BJ (cell line): ENCODE measurements around the gene RBBP8NL. TPM values are rescaled to one million over a fixed set of nuclear protein-coding genes. Genes with fewer than 3 reads are reported as not detected.

Experiments used
- CTCF ChIA-PET: fragments of 350-600 bp; formaldehyde crosslinking; extraction: SDS; loops from one replicate; lab custom pipeline; 2021; ENCODE audit warnings: antibody characterized with exemption, inconsistent platforms; lab: Yijun Ruan, JAX
- POLR2A ChIA-PET: fragments of 300-600 bp; sonication (Branson Sonifier 250); formaldehyde crosslinking; extraction: SDS; loops from one replicate; lab custom pipeline; 2021; ENCODE audit warnings: antibody characterized with exemption; lab: Charles Lee
- DNase-seq: peaks from one replicate; pipeline ENCODE4 v3.0.0-alpha.2; 2011; ENCODE audit warnings: low read depth
- H3K27me3 ChIP-seq: 2 replicates; pipeline ENCODE4 v1.6.0; 2011; ENCODE audit warnings: low read length; ENCODE audit not compliant: control insufficient read depth, insufficient read depth
- H3K36me3 ChIP-seq: 2 replicates; pipeline ENCODE4 v1.5.1; 2011; ENCODE audit warnings: low read length; ENCODE audit not compliant: control insufficient read depth, insufficient read depth
- H3K4me3 ChIP-seq: 2 replicates; pipeline ENCODE4 v1.5.1; 2011; ENCODE audit warnings: low read depth, mild to moderate bottlenecking, control low read depth, low read length
- CTCF ChIP-seq: IDR thresholded peaks from 2 replicates; pipeline ENCODE4 v1.5.1; 2011; ENCODE audit warnings: low read depth, mild to moderate bottlenecking, control low read depth, inconsistent platforms, low read length, moderate library complexity; ENCODE audit not compliant: insufficient read depth
- polyA plus RNA-seq: library from polyadenylated mRNA; depleted of rRNA; stranded (reverse); fragments of >200 nt; gene quantifications from 2 replicates; pipeline ENCODE4 v1.2.3, GENCODE V29; 2011

RBBP8NL gene
- polyA plus RNA-seq, 1 experiment: not detected

- no peak for DNase-seq
- Histone ChIP-seq H3K27me3 (no peaks in the 10 kb centered on the region; the same call in 1 of the 2 replicates), H3K4me3 (no peak overlapping the region), H3K36me3 (no peaks in the 10 kb centered on the region)
- no peak for TF ChIP-seq CTCF
- POLR2A ChIA-PET: no interaction called here
- CTCF ChIA-PET: no interaction called here
Observed at GRCh38 chr20:62460678-62461077, 33.3 kb upstream of the RBBP8NL start.

GRCh38 chr20:62459488-62459887 lies 32.1 kb upstream of the RBBP8NL start:
- ChIA-PET CTCF (no interaction called here), POLR2A (no interaction called here)
- no peak for DNase-seq
- Histone ChIP-seq H3K4me3 (no peak overlapping the region), H3K36me3 (no peaks in the 10 kb centered on the region), H3K27me3 (no peaks in the 10 kb centered on the region; the same call in none of the 2 replicates)
- TF ChIP-seq CTCF: no peak

GRCh38 chr20:62458275-62459251 lies 31.2 kb upstream of the RBBP8NL start:
- CTCF ChIA-PET: no interaction called here

GRCh38 chr20:62457831-62458230 lies 30.5 kb upstream of the RBBP8NL start:
- H3K4me3 ChIP-seq: no peak overlapping the region
- CTCF ChIA-PET: no interaction called here
- POLR2A ChIA-PET: no interaction called here
- H3K36me3 ChIP-seq: no peaks in the 10 kb centered on the region
- H3K27me3 ChIP-seq: peaks cover 4% of the 10 kb centered on the region
- no peak for DNase-seq
- no peak for TF ChIP-seq CTCF

More at GRCh38 chr20:62458275-62459251, 31.2 kb upstream of the RBBP8NL start:
- Histone ChIP-seq H3K27me3 (peaks cover 4% of the 10 kb centered on the region), H3K4me3 (no peak overlapping the region), H3K36me3 (no peaks in the 10 kb centered on the region)
- TF ChIP-seq CTCF: no peak
- POLR2A ChIA-PET: no interaction called here
- no peak for DNase-seq

GRCh38 chr20:62457098-62457497 lies 29.8 kb upstream of the RBBP8NL start:
- Histone ChIP-seq H3K27me3 (peaks cover 4% of the 10 kb centered on the region), H3K36me3 (no peaks in the 10 kb centered on the region), H3K4me3 (no peak overlapping the region)
- no peak for DNase-seq
- POLR2A ChIA-PET: no interaction called here
- CTCF ChIA-PET: no interaction called here
- no peak for TF ChIP-seq CTCF
